Small intestine (tissue), 16 donors: ENCODE measurements around the gene PIP4K2B. TPM values are rescaled to one million over a fixed set of nuclear protein-coding genes. Genes with fewer than 3 reads are reported as not detected.
A peak's percentile ranks its signal among the peaks of the same experiment; 100 is the strongest.

ENCODE experiments used
- DNase-seq, 2 donors: peaks; one replicate each; pipeline versions ENCODE4 v3.0.0 to v3.0.0-alpha.2; 2013
- FAIRE-seq: peaks from 2 replicates; lab custom pipeline; 2012; peaks lifted over from hg19 to GRCh38; lab: Jason Lieb, UNC
- H3K27ac ChIP-seq, 3 donors: one replicate each; pipeline ENCODE4 v1.5.1; 2013; ENCODE audit warnings: low read length in 2 of 3, mild to moderate bottlenecking in 2 of 3, control low read depth in 1 of 3, inconsistent platforms in 1 of 3, low read depth in 1 of 3, moderate library complexity in 1 of 3
- H3K27me3 ChIP-seq, 3 donors: one replicate each; pipeline ENCODE4 v1.6.1; 2013; ENCODE audit warnings: low read length in 3 of 3, inconsistent platforms in 1 of 3; ENCODE audit not compliant: control insufficient read depth in 3 of 3, insufficient read depth in 3 of 3
- H3K36me3 ChIP-seq, 3 donors: one replicate each; pipeline ENCODE4 v1.6.1; 2013; ENCODE audit warnings: low read length in 3 of 3, inconsistent platforms in 1 of 3, low read depth in 1 of 3, mild to moderate bottlenecking in 1 of 3, moderate library complexity in 1 of 3; ENCODE audit not compliant: control insufficient read depth in 3 of 3, insufficient read depth in 2 of 3
- H3K4me1 ChIP-seq, 3 donors: one replicate each; pipeline ENCODE4 v1.6.1; 2013; ENCODE audit warnings: low read length in 2 of 3, inconsistent platforms in 1 of 3, low read depth in 1 of 3, mild to moderate bottlenecking in 1 of 3, moderate library complexity in 1 of 3; ENCODE audit not compliant: control insufficient read depth in 3 of 3, insufficient read depth in 2 of 3
- H3K4me3 ChIP-seq, 3 donors: one replicate each; pipeline ENCODE4 v1.5.1; 2013; ENCODE audit warnings: low read length in 3 of 3, control low read depth in 1 of 3, inconsistent platforms in 1 of 3, low read depth in 1 of 3, mild to moderate bottlenecking in 1 of 3, moderate library complexity in 1 of 3
- H3K9me3 ChIP-seq, 2 donors: one replicate each; pipeline ENCODE4 v1.6.1; 2013; ENCODE audit warnings: low read depth in 1 of 2, low read length in 1 of 2; ENCODE audit not compliant: control insufficient read depth in 2 of 2, insufficient read depth in 1 of 2
- WGBS, 3 donors: extraction: QIAGEN DNeasy Blood & Tissue Kit; methylation state at CpG; one replicate each; pipeline ENCODE4 v1.1.7; 2013; 5-methylcytosine and 5-hydroxymethylcytosine counted together
- long read RNA-seq, 10 donors: transcript quantifications; one replicate each; lab custom pipeline, GENCODE V29; 2026
- polyA plus RNA-seq, 4 donors: library from polyadenylated mRNA; stranded (reverse) in 3 of 4; unstranded in 1 of 4; fragments of 200-250 nt in 3 of 4; fragments of 120-200 nt in 1 of 4; gene quantifications; one replicate each; pipeline versions ENCODE4 v1.2.1 to v1.2.3, GENCODE V29; 2013
- donor health status: healthy with polysubstance abuse.
- donor health status: control.
- donor health status: control.
- donor health status: Bipolar disorder and iron deficiency.
- donor health status: healthy.

PIP4K2B gene
- 10 to 100 TPM in 2 of 4 donors, 1 to 10 TPM in 2; 4.9 to 28.0 (median 12.2) TPM for polyA plus RNA-seq
- long read RNA-seq, donor 1, result 0 reads
- long read RNA-seq, donor 2, result 0 reads
- long read RNA-seq, donor 3, result 0 reads
- long read RNA-seq, donor 4, result 0 reads
- long read RNA-seq, donor 5, result 0 reads
- long read RNA-seq, donor 6, full-length matches to known transcripts, result 1 of 1 reads
- long read RNA-seq, donor 6, partial matches to known transcripts, result 0 of 1 reads
- long read RNA-seq, donor 6, other reads (novel, unspliced or antisense), result 0 of 1 reads
- long read RNA-seq, donor 7, partial matches to known transcripts, result 45 of 48 reads
- long read RNA-seq, donor 7, other reads (novel, unspliced or antisense), result 0 of 48 reads
- long read RNA-seq, donor 8, result 0 reads
- long read RNA-seq, donor 9, full-length matches to known transcripts, result 1 of 1 reads
- long read RNA-seq, donor 9, partial matches to known transcripts, result 0 of 1 reads
- long read RNA-seq, donor 9, other reads (novel, unspliced or antisense), result 0 of 1 reads
- long read RNA-seq, donor 10, full-length matches to known transcripts, result 3 of 3 reads
- long read RNA-seq, donor 10, partial matches to known transcripts, result 0 of 3 reads
- long read RNA-seq, donor 10, other reads (novel, unspliced or antisense), result 0 of 3 reads

- no peak for FAIRE-seq
- H3K4me1 ChIP-seq, result peaks cover 11 to 31% (median 12%) of the 10 kb centered on the region in 3 donors
- 1 to 2% (median 1%) methylated on average over 38 to 76 of the region's 76 CpGs for WGBS, 3 donors
- peak; percentile 97 to 99 for DNase-seq
- no peaks in the 10 kb centered on the region for H3K9me3 ChIP-seq
- H3K27ac ChIP-seq, result peak within 1 kb of the TSS; percentile 94 to 99 (median 96)
- H3K4me3 ChIP-seq, result peak within 1 kb of the TSS; percentile 67 to 88 (median 78)
- H3K27me3 ChIP-seq, result no peaks in the 10 kb centered on the region
- peaks cover 10 to 28% (median 10%) of the 10 kb centered on the region in 3 donors for H3K36me3 ChIP-seq
Measured at GRCh38 chr17:38799501-38800236, at the start of gene PIP4K2B. Gene PIP4K2B (minus strand): TSS chr17:38799556. CDS start chr17:38799424, 132 bp downstream.

GRCh38 chr17:38848557-38848891 is 49.2 kb upstream of the PIP4K2B start:
- Histone ChIP-seq H3K4me3 (no peak overlapping the region), H3K27ac (no peak overlapping the region), H3K9me3 (no peaks in the 10 kb centered on the region), H3K36me3 (peaks cover 7 to 58% (median 19%) of the 10 kb centered on the region in 3 donors), H3K27me3 (no peaks in the 10 kb centered on the region), H3K4me1 (peaks cover 0 to 5% (median 3%) of the 10 kb centered on the region in 3 donors)
- no peak for FAIRE-seq
- DNase-seq, result no peak
- WGBS, 3 donors, result 95 to 100% (median 95%) methylated on average over 1 of the region's 1 CpG

GRCh38 chr17:38844261-38844757 is 45.0 kb upstream of the PIP4K2B start:
- FAIRE-seq (no peak), DNase-seq (peak in 1 of 2 donors; percentile 34)
- H3K27me3 ChIP-seq, result no peaks in the 10 kb centered on the region
- H3K4me3 ChIP-seq, result no peak overlapping the region
- H3K36me3 ChIP-seq, result peaks cover 2 to 32% (median 5%) of the 10 kb centered on the region in 3 donors
- no peak overlapping the region for H3K27ac ChIP-seq
- WGBS, 3 donors, result 56 to 74% (median 66%) methylated on average over 12 to 13 of the region's 13 CpGs
- H3K4me1 ChIP-seq, result no peaks in the 10 kb centered on the region
- no peaks in the 10 kb centered on the region for H3K9me3 ChIP-seq

- DNase-seq (no peak), FAIRE-seq (no peak)
- Histone ChIP-seq H3K9me3 (no peaks in the 10 kb centered on the region), H3K4me3 (peak overlapping the region in 2 of 3 donors; percentile 93 to 96), H3K36me3 (peaks cover 0 to 15% (median 2%) of the 10 kb centered on the region in 3 donors), H3K27ac (peak overlapping the region; percentile 94 to 99 (median 95)), H3K27me3 (no peaks in the 10 kb centered on the region), H3K4me1 (peaks cover 0 to 9% (median 3%) of the 10 kb centered on the region in 3 donors)
- WGBS, 3 donors, result 92 to 96% (median 94%) methylated on average over 17 of the region's 17 CpGs
Measured at GRCh38 chr17:38825762-38826247, 26.4 kb upstream of the PIP4K2B start.

GRCh38 chr17:38824899-38825761 is 25.8 kb upstream of the PIP4K2B start, which contains the start of gene CWC25:
Gene CWC25 (minus strand): TSS chr17:38825321. CDS start chr17:38825183, 138 bp downstream.
- peaks cover 0 to 9% (median 3%) of the 10 kb centered on the region in 3 donors for H3K4me1 ChIP-seq

GRCh38 chr17:38815576-38816193 is 16.3 kb upstream of the PIP4K2B start:
- H3K27me3 ChIP-seq, result no peaks in the 10 kb centered on the region
- H3K4me1 ChIP-seq, result peaks cover 0 to 4% (median 0%) of the 10 kb centered on the region in 3 donors
- H3K9me3 ChIP-seq, result no peaks in the 10 kb centered on the region
- no peak for FAIRE-seq
- peaks cover 6 to 79% (median 23%) of the 10 kb centered on the region in 3 donors for H3K36me3 ChIP-seq
- no peak for DNase-seq
- no peak overlapping the region for H3K4me3 ChIP-seq
- 68 to 78% (median 74%) methylated on average over 8 of the region's 8 CpGs for WGBS, 3 donors
- H3K27ac ChIP-seq, result no peak overlapping the region

More at GRCh38 chr17:38824899-38825761, 25.8 kb upstream of the PIP4K2B start, which contains the start of gene CWC25:
- peaks cover 3 to 21% (median 5%) of the 10 kb centered on the region in 3 donors for H3K36me3 ChIP-seq
- peak within 1 kb of the TSS; percentile 79 to 96 (median 93) for H3K4me3 ChIP-seq
- H3K27ac ChIP-seq, result peak within 1 kb of the TSS; percentile 94 to 99 (median 95)
- no peak for FAIRE-seq
- no peaks in the 10 kb centered on the region for H3K9me3 ChIP-seq
- 1 to 2% (median 1%) methylated on average over 54 to 55 of the region's 55 CpGs for WGBS, 3 donors
- DNase-seq, result peak; percentile 91 to 100
- H3K27me3 ChIP-seq, result no peaks in the 10 kb centered on the region

DNA sequence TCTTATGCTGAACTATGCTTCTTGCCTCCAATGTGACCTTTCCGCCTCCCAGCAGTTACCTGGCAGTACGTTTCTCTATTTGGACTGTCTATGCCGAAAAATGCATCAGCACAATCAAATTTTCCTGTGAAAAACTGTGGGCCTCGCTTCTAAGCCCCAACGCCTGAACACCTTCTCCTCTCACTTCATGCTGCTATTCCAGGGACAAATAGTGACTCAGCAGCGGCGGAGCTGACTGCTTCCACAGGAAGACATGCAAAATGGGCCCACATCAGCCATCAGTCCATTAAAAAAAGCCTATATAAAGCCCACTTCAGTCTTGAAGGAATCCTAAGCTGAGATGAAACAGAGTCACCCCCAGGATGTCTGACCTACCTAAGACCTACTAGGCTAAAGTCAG is 10.5 kb upstream of the PIP4K2B start:
- Histone ChIP-seq H3K36me3 (peaks cover 13 to 91% (median 35%) of the 10 kb centered on the region in 3 donors), H3K4me1 (peaks cover 0 to 4% (median 0%) of the 10 kb centered on the region in 3 donors), H3K9me3 (no peaks in the 10 kb centered on the region), H3K4me3 (no peak overlapping the region), H3K27me3 (no peaks in the 10 kb centered on the region), H3K27ac (no peak overlapping the region)
- no peak for DNase-seq
- WGBS, 3 donors, result 95 to 96% (median 96%) methylated on average over 7 of the region's 7 CpGs
- FAIRE-seq, result no peak
